H1 (cell line): ENCODE results near the gene TSHR. TPM values are rescaled to one million over a fixed set of nuclear protein-coding genes. Genes with fewer than 3 reads are reported as not detected.
"Not testable (repeated sequence)": the region's sequence is repeated elsewhere in the genome, so short reads cannot be mapped to it uniquely, and the experiment has no call there.

Source experiments
- CTCF ChIA-PET: fragments of 300-600 bp; sonication (Branson Sonifier 250); formaldehyde crosslinking; loops from one replicate; lab custom pipeline; 2021; ENCODE audit not compliant: partially characterized antibody; lab: Charles Lee
- POLR2A ChIA-PET: fragments of 300-600 bp; sonication (Branson Sonifier 250); formaldehyde crosslinking; loops from one replicate; lab custom pipeline; 2021; ENCODE audit warnings: inconsistent platforms; ENCODE audit not compliant: partially characterized antibody; lab: Charles Lee
- DNase-seq, 2 experiments: peaks; one replicate each; pipeline versions ENCODE4 v3.0.0 to v3.0.0-alpha.2; 2010 to 2022; ENCODE audit warnings: low spot score in 2 of 2, low read depth in 1 of 2, mixed read lengths in 1 of 2
- FAIRE-seq: peaks from 2 replicates; lab custom pipeline; 2011; peaks lifted over from hg19 to GRCh38; lab: Jason Lieb, UNC
- H2AFZ ChIP-seq: 2 replicates; pipeline ENCODE4 v1.8.1; 2012; ENCODE audit warnings: low read length, inconsistent platforms
- H2AK5ac ChIP-seq: 2 replicates; pipeline ENCODE4 v1.6.1; 2013; ENCODE audit warnings: low read depth, low read length
- H2BK120ac ChIP-seq: replicated peaks from 2 replicates; pipeline ENCODE3; 2013; ENCODE audit warnings: low read depth, low read length, inconsistent platforms
- H2BK12ac ChIP-seq: 2 replicates; pipeline ENCODE4 v1.6.1; 2013; ENCODE audit warnings: low read depth, low read length
- H2BK15ac ChIP-seq: 2 replicates; pipeline ENCODE4 v1.6.1; 2013; ENCODE audit warnings: low read length
- H2BK20ac ChIP-seq: 2 replicates; pipeline ENCODE4 v1.6.1; 2013; ENCODE audit warnings: low read length
- H2BK5ac ChIP-seq: 2 replicates; pipeline ENCODE4 v1.6.1; 2013; ENCODE audit warnings: low read depth, low read length
- H3K14ac ChIP-seq: 2 replicates; pipeline ENCODE4 v1.6.1; 2013; ENCODE audit warnings: inconsistent platforms; ENCODE audit not compliant: insufficient read length
- H3K18ac ChIP-seq: 2 replicates; pipeline ENCODE4 v1.6.1; 2013; ENCODE audit warnings: low read length; ENCODE audit errors: extremely low read depth
- H3K23ac ChIP-seq: 2 replicates; pipeline ENCODE4 v1.6.1; 2013; ENCODE audit warnings: inconsistent platforms; ENCODE audit not compliant: insufficient read length
- H3K23me2 ChIP-seq: 2 replicates; pipeline ENCODE4 v1.6.1; 2013; ENCODE audit warnings: low read depth, low read length
- H3K27ac ChIP-seq: 2 replicates; pipeline ENCODE4 v1.6.1; 2011; ENCODE audit warnings: low read depth, low read length, inconsistent platforms
- H3K27me3 ChIP-seq, 4 experiments: replicated peaks in 1 of 4; 1 replicate in 1 of 4; 2 replicates in 3 of 4; pipeline versions ENCODE4 v1.6.1 to v1.8.1; 2011 to 2013; ENCODE audit warnings: low read length in 3 of 4, mild to moderate bottlenecking in 3 of 4, inconsistent platforms in 2 of 4, mixed read lengths in 2 of 4, moderate library complexity in 1 of 4; ENCODE audit not compliant: control insufficient read depth in 3 of 4, insufficient read depth in 3 of 4; ENCODE audit errors: extremely low read depth in 1 of 4
- H3K36me3 ChIP-seq, 4 experiments: 2 replicates each; pipeline versions ENCODE4 v1.6.1 to v1.8.1; 2011 to 2013; ENCODE audit warnings: mild to moderate bottlenecking in 4 of 4, low read length in 3 of 4, moderate library complexity in 2 of 4, control low read depth in 1 of 4, inconsistent platforms in 1 of 4; ENCODE audit not compliant: insufficient read depth in 4 of 4, control insufficient read depth in 2 of 4
- H3K4ac ChIP-seq: replicated peaks from 2 replicates; pipeline ENCODE3; 2013; ENCODE audit warnings: low read length, low read depth, mixed read lengths, inconsistent platforms; ENCODE audit not compliant: insufficient read length
- H3K4me1 ChIP-seq, 4 experiments: replicated peaks in 1 of 4; 1 replicate in 1 of 4; 2 replicates in 3 of 4; pipeline versions ENCODE4 v1.6.1 to v1.8.1; 2011 to 2013; ENCODE audit warnings: low read length in 3 of 4, inconsistent platforms in 2 of 4, mixed read lengths in 1 of 4; ENCODE audit not compliant: insufficient read depth in 4 of 4, control insufficient read depth in 3 of 4
- H3K4me2 ChIP-seq, 2 experiments: 2 replicates each; pipeline versions ENCODE4 v1.6.1 to v1.8.1; 2011 to 2013; ENCODE audit warnings: low read depth in 2 of 2, low read length in 2 of 2, control low read depth in 1 of 2, inconsistent platforms in 1 of 2, mild to moderate bottlenecking in 1 of 2; ENCODE audit not compliant: insufficient read depth in 1 of 2
- H3K4me3 ChIP-seq, 4 experiments: fragments of 200-600, 300-600 bp in 1 of 4; sonication (generic), shearing (Covaris generic), sonication (Bioruptor Twin) in 1 of 4; 2 replicates each; pipeline versions ENCODE4 v1.5.1 to v1.8.1; 2011 to 2016; ENCODE audit warnings: low read length in 4 of 4, low read depth in 3 of 4, control low read depth in 2 of 4, inconsistent platforms in 2 of 4, mild to moderate bottlenecking in 2 of 4, mixed read lengths in 1 of 4, moderate library complexity in 1 of 4; ENCODE audit not compliant: insufficient read depth in 2 of 4; ENCODE audit errors: extremely low read depth in 1 of 4
- H3K56ac ChIP-seq: replicated peaks from 2 replicates; pipeline ENCODE3; 2013; ENCODE audit warnings: low read depth, mild to moderate bottlenecking, mixed read lengths, low read length, inconsistent platforms; ENCODE audit not compliant: insufficient read length
- H3K79me1 ChIP-seq: 2 replicates; pipeline ENCODE4 v1.6.1; 2013; ENCODE audit warnings: low read depth, low read length, control low read depth
- H3K79me2 ChIP-seq, 2 experiments: 2 replicates each; pipeline versions ENCODE4 v1.6.1 to v1.8.1; 2012 to 2013; ENCODE audit warnings: low read length in 2 of 2, mild to moderate bottlenecking in 2 of 2, inconsistent platforms in 1 of 2; ENCODE audit not compliant: insufficient read depth in 2 of 2, control insufficient read depth in 1 of 2
- H3K9ac ChIP-seq, 4 experiments: replicated peaks in 1 of 4; 1 replicate in 1 of 4; 2 replicates in 3 of 4; pipeline versions ENCODE4 v1.6.1 to v1.8.1; 2011 to 2013; ENCODE audit warnings: low read depth in 3 of 4, low read length in 3 of 4, control low read depth in 2 of 4, mild to moderate bottlenecking in 2 of 4, moderate library complexity in 2 of 4, inconsistent platforms in 1 of 4; ENCODE audit errors: extremely low read depth in 1 of 4
- H3K9me3 ChIP-seq, 2 experiments: 2 replicates each; pipeline versions ENCODE4 v1.6.1 to v1.8.1; 2012 to 2013; ENCODE audit warnings: mild to moderate bottlenecking in 2 of 2, moderate library complexity in 2 of 2, control low read depth in 1 of 2, inconsistent platforms in 1 of 2, low read depth in 1 of 2, low read length in 1 of 2, mixed read lengths in 1 of 2; ENCODE audit not compliant: insufficient read depth in 2 of 2
- H4K20me1 ChIP-seq, 2 experiments: replicated peaks in 1 of 2; 2 replicates each; pipeline versions ENCODE3 to v1.8.1; 2011 to 2013; ENCODE audit warnings: inconsistent platforms in 2 of 2, low read length in 2 of 2, mild to moderate bottlenecking in 1 of 2; ENCODE audit not compliant: insufficient read depth in 2 of 2, control insufficient read depth in 1 of 2
- H4K5ac ChIP-seq: 2 replicates; pipeline ENCODE4 v1.6.1; 2013; ENCODE audit warnings: low read length, low read depth, mixed read lengths, inconsistent platforms; ENCODE audit not compliant: insufficient read length
- H4K8ac ChIP-seq: 2 replicates; pipeline ENCODE4 v1.8.0; 2013; ENCODE audit warnings: mild to moderate bottlenecking, moderate library complexity, low read length, inconsistent platforms; ENCODE audit not compliant: insufficient read depth; ENCODE audit errors: extremely low read depth
- H4K91ac ChIP-seq: replicated peaks from 2 replicates; pipeline ENCODE3; 2013; ENCODE audit warnings: low read length, mixed read lengths, inconsistent platforms; ENCODE audit not compliant: insufficient read length
- CEBPB ChIP-seq: IDR thresholded peaks from 2 replicates; pipeline ENCODE4 v1.6.1; 2012; ENCODE audit warnings: low read depth, low read length
- KDM4A ChIP-seq: IDR thresholded peaks from one replicate; pipeline ENCODE4 v1.7.1; 2012; ENCODE audit warnings: low read depth, mild to moderate bottlenecking, moderate library complexity, low read length, inconsistent platforms; ENCODE audit not compliant: severe bottlenecking
- RNF2 ChIP-seq: fragments of 200-900, 300-1000 bp; sonication (generic); IDR thresholded peaks from 2 replicates; pipeline ENCODE4 v1.7.1; 2016; ENCODE audit warnings: borderline replicate concordance, low read depth, mild to moderate bottlenecking, antibody characterized with exemption, low read length; ENCODE audit not compliant: poor library complexity, severe bottlenecking; ENCODE audit errors: missing control alignments
- SUZ12 ChIP-seq: fragments of 200-600 bp; sonication (generic); IDR thresholded peaks from 2 replicates; pipeline ENCODE4 v1.6.1; 2012; ENCODE audit warnings: mild to moderate bottlenecking, inconsistent platforms, low read length, moderate library complexity, mixed read lengths
- WGBS, 2 experiments: shearing (Covaris generic) in 1 of 2; methylation state at CpG; one replicate each; pipeline versions ENCODE4 v1.1.6 to v1.1.7; 2013 to 2015; ENCODE audit warnings: low lambda C conversion rate in 2 of 2, mixed read lengths in 2 of 2, inconsistent platforms in 1 of 2, low coverage in 1 of 2, missing lambda C conversion rate in 1 of 2; ENCODE audit not compliant: insufficient replicate concordance in 2 of 2, insufficient coverage in 1 of 2, insufficient read length in 1 of 2; ENCODE audit errors: extremely low coverage in 1 of 2, missing lambda C conversion rate in 1 of 2; 5-methylcytosine and 5-hydroxymethylcytosine counted together
- polyA plus RNA-seq, 7 experiments: library from polyadenylated mRNA; depleted of rRNA in 3 of 7; stranded (reverse) in 5 of 7; unstranded in 2 of 7; fragments of >200 nt in 5 of 7; fragments of 200-250 nt in 2 of 7; gene quantifications; 1 replicate in 5 of 7; 2 replicates in 1 of 7; 4 replicates in 1 of 7; pipeline versions ENCODE4 v1.2.1 to v1.2.3, GENCODE V29; 2011 to 2013; ENCODE audit warnings: missing spikeins in 2 of 7, mixed read lengths in 2 of 7
- total RNA-seq: library from RNA; stranded (reverse); fragmentation: NEBNext Ultra II Directional; extraction: Animal tissue kit (Norgen Biotek cat#: 25700); gene quantifications from 2 replicates; pipeline ENCODE4 v1.2.1, GENCODE V29; 2021

The TSHR gene
- total and polyA plus RNA-seq, 2 of the 8 experiments (the other 6 are each of a cell fraction or from before 2014, with no cell fraction given), result 0.27 TPM; not detected in 1

- TF ChIP-seq CEBPB (no peak), KDM4A (no peak), RNF2 (no peak), SUZ12 (no peak)
- TF ChIP-seq, all 59 proteins: peak for 0
Observed at GRCh38 chr14:81051547-81051946, 96.1 kb downstream of the TSHR start (continued).

GRCh38 chr14:81054057-81054456 lies 98.6 kb downstream of the TSHR start:
- H3K79me1 ChIP-seq, FAIRE-seq, H3K27ac ChIP-seq, H4K91ac ChIP-seq, H3K36me3 ChIP-seq, H2AFZ ChIP-seq, H2BK15ac ChIP-seq, H3K14ac ChIP-seq, H3K4me3 ChIP-seq, H3K23ac ChIP-seq, H3K79me2 ChIP-seq, H3K27me3 ChIP-seq, H2BK20ac ChIP-seq, H2BK5ac ChIP-seq, H4K5ac ChIP-seq, H3K4me2 ChIP-seq, H3K9ac ChIP-seq, H3K18ac ChIP-seq, H4K8ac ChIP-seq, H4K20me1 ChIP-seq, H2BK12ac ChIP-seq, CTCF ChIA-PET, POLR2A ChIA-PET, H3K4me1 ChIP-seq, H2BK120ac ChIP-seq, DNase-seq, H3K56ac ChIP-seq, H3K23me2 ChIP-seq, H2AK5ac ChIP-seq, H3K4ac ChIP-seq: not testable (repeated sequence)
- 86% methylated on average over 2 of the region's 2 CpGs; no CpG with 5 or more reads in 1 of the 2 experiments for WGBS, 2 experiments
- H3K9me3 ChIP-seq, result peaks cover 10 to 11% of the 10 kb centered on the region in 2 experiments; a peak in 2 of 4 replicates
